K562 (cell line): Measurements from ENCODE around the gene PTPRG. TPM values are rescaled to one million over a fixed set of nuclear protein-coding genes. Genes with fewer than 3 reads are reported as not detected.

Experiments used
- ATAC-seq: fragments of 200-7000 bp; cut with Tn5 transposase; 3 replicates; pipeline ENCODE4 v1.9.1; 2020; ENCODE audit warnings: moderate library complexity
- BruUV-seq: library from RNA; stranded (reverse); fragments of 400-500 nt; replicated peaks from 2 replicates; lab custom pipeline; 2021; lab: Mats Ljungman, UMichigan
- CTCF ChIA-PET: fragments of 300-600 bp; formaldehyde crosslinking; extraction: SDS; loops from one replicate; lab custom pipeline; 2021; ENCODE audit warnings: low intra/inter-chr PET ratio; lab: Yijun Ruan, JAX
- POLR2A ChIA-PET: fragments of 300-600, 350-650 bp; sonication (Branson Sonifier 250); formaldehyde crosslinking; extraction: SDS; loops from one replicate; lab custom pipeline; 2021; ENCODE audit warnings: antibody characterized with exemption, inconsistent platforms; lab: Yijun Ruan, JAX
- DNase-seq, 4 experiments: peaks; one replicate each; pipeline versions ENCODE4 v3.0.0 to v3.0.0-alpha.2; 2011 to 2018; ENCODE audit warnings: low spot score in 3 of 4, mixed read lengths in 3 of 4; ENCODE audit errors: extremely low read depth in 1 of 4
- FAIRE-seq: peaks from 2 replicates; lab custom pipeline; 2011; peaks lifted over from hg19 to GRCh38; lab: Jason Lieb, UNC
- H2AFZ ChIP-seq: 2 replicates; pipeline ENCODE4 v1.6.0; 2011; ENCODE audit warnings: low read depth, low read length, control low read depth, inconsistent platforms
- H3K27ac ChIP-seq: fragments of 200-600 bp; 3 replicates; pipeline ENCODE4 v1.8.0; 2011; ENCODE audit warnings: low read depth, mild to moderate bottlenecking, control low read depth, inconsistent platforms, low read length, moderate library complexity, mixed read lengths; ENCODE audit errors: extremely low read depth
- H3K27me3 ChIP-seq, 2 experiments: fragments of 300-600 bp in 1 of 2; 2 replicates in 1 of 2; 3 replicates in 1 of 2; pipeline versions ENCODE4 v1.6.0 to v1.8.0; 2011; ENCODE audit warnings: inconsistent platforms in 2 of 2, low read length in 2 of 2, mild to moderate bottlenecking in 1 of 2, mixed read lengths in 1 of 2, moderate library complexity in 1 of 2; ENCODE audit not compliant: control insufficient read depth in 2 of 2, insufficient read depth in 2 of 2
- H3K36me3 ChIP-seq: fragments of 300-600 bp; 3 replicates; pipeline ENCODE4 v1.8.0; 2011; ENCODE audit warnings: mild to moderate bottlenecking, low read length, inconsistent platforms; ENCODE audit not compliant: control insufficient read depth, insufficient read depth
- H3K4me1 ChIP-seq, 2 experiments: fragments of 200-600 bp in 1 of 2; replicated peaks in 1 of 2; 2 replicates in 1 of 2; 3 replicates in 1 of 2; pipeline versions ENCODE4 v1.5.1 to v1.8.0; 2011; ENCODE audit warnings: inconsistent platforms in 2 of 2, low read length in 2 of 2, mild to moderate bottlenecking in 1 of 2, mixed read lengths in 1 of 2, moderate library complexity in 1 of 2; ENCODE audit not compliant: control insufficient read depth in 2 of 2, insufficient read depth in 2 of 2
- H3K4me2 ChIP-seq: 2 replicates; pipeline ENCODE4 v1.6.1; 2011; ENCODE audit warnings: low read length, control low read depth, inconsistent platforms, mixed read lengths; ENCODE audit not compliant: insufficient read depth
- H3K4me3 ChIP-seq: fragments of 200-600 bp; sonication (generic), shearing (Covaris generic); 2 replicates; pipeline ENCODE4 v1.5.1; 2016; ENCODE audit warnings: control low read depth, inconsistent platforms
- H3K79me2 ChIP-seq: fragments of 200-600 bp; 3 replicates; pipeline ENCODE4 v1.8.0; 2011; ENCODE audit warnings: low read length, inconsistent platforms; ENCODE audit not compliant: control insufficient read depth, insufficient read depth
- H3K9ac ChIP-seq, 2 experiments: 2 replicates each; pipeline versions ENCODE4 v1.6.0 to v1.6.1; 2011; ENCODE audit warnings: low read depth in 2 of 2, low read length in 2 of 2, control low read depth in 1 of 2, inconsistent platforms in 1 of 2, mild to moderate bottlenecking in 1 of 2, mixed read lengths in 1 of 2; ENCODE audit not compliant: insufficient read depth in 1 of 2
- H3K9me1 ChIP-seq: one replicate; pipeline ENCODE4 v1.6.0; 2011; ENCODE audit warnings: inconsistent platforms, mild to moderate bottlenecking, low read length, moderate library complexity; ENCODE audit not compliant: control insufficient read depth, insufficient read depth
- H3K9me3 ChIP-seq: replicated peaks from 2 replicates; pipeline ENCODE4 v1.5.1; 2011; ENCODE audit warnings: low read depth, low read length, inconsistent platforms; ENCODE audit not compliant: control insufficient read depth, insufficient read depth
- H4K20me1 ChIP-seq: replicated peaks from 2 replicates; pipeline ENCODE4 v1.6.1; 2011; ENCODE audit warnings: low read length, inconsistent platforms, mixed read lengths; ENCODE audit not compliant: control insufficient read depth, insufficient read depth
- CBX1 ChIP-seq: sonication (generic); IDR thresholded peaks from 2 replicates; pipeline ENCODE4 v1.6.1; 2016; ENCODE audit warnings: antibody characterized with exemption, low read depth, mild to moderate bottlenecking
- CCNT2 ChIP-seq: IDR thresholded peaks from 2 replicates; pipeline ENCODE4 v1.6.1; 2011; ENCODE audit warnings: borderline replicate concordance, low read depth, mild to moderate bottlenecking, moderate library complexity, mixed read lengths, low read length; ENCODE audit not compliant: insufficient read length; ENCODE audit errors: extremely low read depth
- CREBBP ChIP-seq: IDR thresholded peaks from one replicate; pipeline ENCODE4 v1.6.1; 2012; ENCODE audit warnings: low read depth, mild to moderate bottlenecking, control low read depth, inconsistent platforms, low read length
- EZH2 ChIP-seq: IDR thresholded peaks from 2 replicates; pipeline ENCODE4 v1.6.1; 2012; ENCODE audit warnings: low read depth, mild to moderate bottlenecking, inconsistent platforms, low read length, borderline replicate concordance
- ILF3 ChIP-seq: fragments of 450-650 bp; IDR thresholded peaks from 2 replicates; pipeline ENCODE4 v1.6.1; 2018; ENCODE audit warnings: antibody characterized with exemption, mild to moderate bottlenecking, moderate library complexity, borderline replicate concordance
- ZNF431 ChIP-seq: sonication (generic); formaldehyde crosslinking; IDR thresholded peaks from 2 replicates; pipeline ENCODE4 v1.8.0; 2022; ENCODE audit warnings: mild to moderate bottlenecking, missing genetic modification reagents
- WGBS: fragments of 100-300 bp; shearing (Covaris generic); methylation state at CpG from one replicate; pipeline ENCODE4 v1.1.6; 2016; ENCODE audit warnings: low coverage, mixed read lengths; ENCODE audit not compliant: insufficient coverage; ENCODE audit errors: missing lambda C conversion rate; 5-methylcytosine and 5-hydroxymethylcytosine counted together
- in situ Hi-C: fragments of 300-500 bp; cut with MboI; formaldehyde crosslinking; loops from 4 replicates; pipeline ENCODE4 v1.15.0; 2018; ENCODE audit warnings: inconsistent platforms, mixed read lengths
- intact Hi-C: fragments of 100-400 bp; cut with micrococcal nuclease; formaldehyde crosslinking; loops from 2 replicates; pipeline ENCODE4 v1.14.2; 2022
- polyA plus RNA-seq, 8 experiments: library from polyadenylated mRNA; depleted of rRNA in 4 of 8; stranded (reverse) in 5 of 8; unstranded in 3 of 8; fragments of >200 nt; fragmentation: Nextera tagmentation in 2 of 8; fragmentation: Illumina TruSeq in 1 of 8; extraction: Ambion mirVana in 2 of 8; extraction: Trizol in 1 of 8; gene quantifications; 2 replicates each; pipeline versions ENCODE4 v1.2.1 to v1.2.3, GENCODE V29; 2011 to 2014; ENCODE audit warnings: inconsistent platforms in 1 of 8, missing spikeins in 1 of 8
- total RNA-seq, 7 experiments: library from RNA; depleted of rRNA in 6 of 7; stranded (reverse); fragments of >200 nt in 6 of 7; fragmentation: Illumina TruSeq in 2 of 7; extraction: Trizol in 2 of 7; gene quantifications; 2 replicates each; pipeline versions ENCODE4 v1.2.1 to v1.2.3, GENCODE V29; 2011 to 2021; ENCODE audit warnings: low replicate concordance in 1 of 7
- TF ChIP-seq, protein P1 (sequence below): sonication (generic); formaldehyde crosslinking; IDR thresholded peaks from 2 replicates; pipeline ENCODE4 v1.9.0; 2022; ENCODE audit warnings: mild to moderate bottlenecking, missing genetic modification reagents

Gene PTPRG
- total and polyA plus RNA-seq, 9 of the 15 experiments (the other 6 are each of a cell fraction or from before 2014, with no cell fraction given): 0.16 TPM; not detected in 8

DNA sequence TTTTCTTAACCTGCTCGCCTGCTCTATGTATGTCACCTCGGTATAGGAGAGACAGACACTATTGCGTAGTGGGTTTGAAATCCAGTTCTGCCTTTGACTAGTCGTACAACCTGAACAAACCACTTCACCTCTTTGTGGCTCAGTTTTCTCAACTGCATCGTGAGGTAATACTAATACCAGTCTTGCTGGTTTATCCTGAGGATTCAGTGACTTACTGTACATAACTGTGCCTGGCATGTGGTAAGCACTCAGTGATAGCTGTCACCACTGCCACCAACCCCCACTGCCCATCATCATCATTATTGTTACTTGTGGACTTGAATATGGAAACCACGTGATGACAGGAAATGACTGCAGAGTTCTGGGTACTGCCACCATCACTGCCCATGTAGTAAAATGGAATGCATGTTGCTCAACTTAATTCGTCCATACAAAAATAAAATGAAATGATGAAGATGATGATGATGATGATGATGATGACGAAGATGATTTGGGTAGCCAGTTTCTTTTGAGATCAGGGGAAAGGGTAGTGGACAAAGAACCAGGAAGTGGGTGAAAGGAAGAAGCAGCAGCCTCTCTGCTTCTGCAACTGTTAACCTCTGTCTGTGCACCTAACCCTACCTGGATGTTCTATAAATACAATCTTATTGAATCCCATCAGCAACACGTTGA is 583.9 kb downstream of the PTPRG start:
- WGBS: 3% methylated on average over 8 of the region's 9 CpGs
- DNase-seq (no peak), FAIRE-seq (no peak), ATAC-seq (no peak)
- H3K4me3 ChIP-seq: no peak overlapping the region
- H3K4me2 ChIP-seq: no peak overlapping the region
- POLR2A ChIA-PET: no interaction called here
- H2AFZ ChIP-seq: no peak overlapping the region
- H3K9ac ChIP-seq: no peak overlapping the region
- H3K27ac ChIP-seq: no peak overlapping the region
- H3K79me2 ChIP-seq: no peaks in the 10 kb centered on the region
- in situ Hi-C loops (no loop called here), intact Hi-C loops (no loop called here)
- no TSS peak for BruUV-seq
- CTCF ChIA-PET: no interaction called here
- no peaks in the 10 kb centered on the region for H3K9me1 ChIP-seq
- H3K9me3 ChIP-seq: no peaks in the 10 kb centered on the region
- TF ChIP-seq CREBBP (no peak), ILF3 (no peak)
- no peaks in the 10 kb centered on the region for H3K27me3 ChIP-seq
- H3K36me3 ChIP-seq: no peaks in the 10 kb centered on the region
- no peaks in the 10 kb centered on the region for H4K20me1 ChIP-seq
- no peaks in the 10 kb centered on the region for H3K4me1 ChIP-seq

DNA sequence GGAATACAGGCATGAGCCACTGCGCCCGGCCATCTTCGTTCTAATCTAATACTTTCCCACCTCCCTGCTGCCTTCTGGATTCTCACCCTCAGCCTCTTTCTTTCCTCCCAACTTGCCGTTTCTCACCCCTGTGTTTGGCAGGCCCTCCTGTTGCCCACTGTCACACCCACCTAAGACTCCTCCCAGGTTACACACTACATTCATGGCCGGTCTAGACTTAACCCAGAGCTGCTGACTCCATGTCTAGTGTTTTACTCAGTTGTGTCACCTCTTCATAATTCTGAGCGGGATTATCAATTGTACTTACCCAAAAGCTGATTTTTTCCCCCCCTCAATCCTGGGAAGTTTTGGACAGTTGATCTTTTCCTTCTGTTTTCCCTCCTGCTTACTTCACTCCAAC is 588.2 kb downstream of the PTPRG start:
- CTCF ChIA-PET: no interaction called here
- intact Hi-C loops (no loop called here), in situ Hi-C loops (no loop called here)
- Histone ChIP-seq H3K4me2 (no peak overlapping the region), H3K9me1 (no peaks in the 10 kb centered on the region), H3K79me2 (no peaks in the 10 kb centered on the region), H3K27ac (no peak overlapping the region), H3K27me3 (no peaks in the 10 kb centered on the region; a peak in 1 of 5 replicates), H3K4me1 (no peaks in the 10 kb centered on the region), H3K36me3 (no peaks in the 10 kb centered on the region), H3K4me3 (no peak overlapping the region), H4K20me1 (no peaks in the 10 kb centered on the region), H3K9ac (no peak overlapping the region), H3K9me3 (no peaks in the 10 kb centered on the region), H2AFZ (no peak overlapping the region)
- TF ChIP-seq CBX1: no peak
- TF ChIP-seq CCNT2: no peak
- no peak for TF ChIP-seq EZH2
- TF ChIP-seq, protein P1, sequence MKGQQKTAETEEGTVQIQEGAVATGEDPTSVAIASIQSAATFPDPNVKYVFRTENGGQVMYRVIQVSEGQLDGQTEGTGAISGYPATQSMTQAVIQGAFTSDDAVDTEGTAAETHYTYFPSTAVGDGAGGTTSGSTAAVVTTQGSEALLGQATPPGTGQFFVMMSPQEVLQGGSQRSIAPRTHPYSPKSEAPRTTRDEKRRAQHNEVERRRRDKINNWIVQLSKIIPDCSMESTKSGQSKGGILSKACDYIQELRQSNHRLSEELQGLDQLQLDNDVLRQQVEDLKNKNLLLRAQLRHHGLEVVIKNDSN: no peak
- no peak for TF ChIP-seq ZNF431
- DNase-seq (no peak), ATAC-seq (no peak), FAIRE-seq (no peak)
- 0% methylated on average over 2 of the region's 6 CpGs for WGBS
- BruUV-seq: no TSS peak
- POLR2A ChIA-PET: interaction anchor here (0.5 kb wide), 1 partner anchor 186 kb away, joined by 3 read pairs; no protein-coding TSS in a partner anchor
